Neutrophil (primary cell): ENCODE measurements around the gene CBX6.

Source experiments
- H3K27ac ChIP-seq: fragments of 200-600 bp; sonication (generic); 2 replicates; pipeline ENCODE4 v1.5.1; 2016; ENCODE audit warnings: mild to moderate bottlenecking, moderate library complexity
- H3K27me3 ChIP-seq: fragments of 200-600 bp; sonication (generic); 2 replicates; pipeline ENCODE4 v1.6.0; 2016; ENCODE audit warnings: mild to moderate bottlenecking
- H3K36me3 ChIP-seq: fragments of 200-600 bp; sonication (generic); 2 replicates; pipeline ENCODE4 v1.5.1; 2017
- H3K4me1 ChIP-seq, 2 experiments: fragments of 200-600 bp in 1 of 2; sonication (generic) in 1 of 2; 1 replicate in 1 of 2; 2 replicates in 1 of 2; pipeline versions ENCODE4 v1.5.1 to v1.6.1; 2013 to 2016; ENCODE audit warnings: low read depth in 1 of 2, low read length in 1 of 2, mild to moderate bottlenecking in 1 of 2, moderate library complexity in 1 of 2; ENCODE audit not compliant: control insufficient read depth in 1 of 2, insufficient read depth in 1 of 2
- H3K4me3 ChIP-seq, 2 experiments: fragments of 200-600 bp in 1 of 2; sonication (generic) in 1 of 2; 1 replicate in 1 of 2; 2 replicates in 1 of 2; pipeline ENCODE4 v1.5.1; 2013 to 2016; ENCODE audit warnings: low read depth in 1 of 2, low read length in 1 of 2, mild to moderate bottlenecking in 1 of 2, moderate library complexity in 1 of 2
- H3K9me3 ChIP-seq: fragments of 200-600 bp; sonication (generic); 2 replicates; pipeline ENCODE4 v1.5.1; 2016
- CTCF ChIP-seq: fragments of 200-600 bp; sonication (generic); IDR thresholded peaks from 2 replicates; pipeline ENCODE4 v1.5.1; 2016; ENCODE audit warnings: antibody characterized with exemption

CBX6 gene

DNA sequence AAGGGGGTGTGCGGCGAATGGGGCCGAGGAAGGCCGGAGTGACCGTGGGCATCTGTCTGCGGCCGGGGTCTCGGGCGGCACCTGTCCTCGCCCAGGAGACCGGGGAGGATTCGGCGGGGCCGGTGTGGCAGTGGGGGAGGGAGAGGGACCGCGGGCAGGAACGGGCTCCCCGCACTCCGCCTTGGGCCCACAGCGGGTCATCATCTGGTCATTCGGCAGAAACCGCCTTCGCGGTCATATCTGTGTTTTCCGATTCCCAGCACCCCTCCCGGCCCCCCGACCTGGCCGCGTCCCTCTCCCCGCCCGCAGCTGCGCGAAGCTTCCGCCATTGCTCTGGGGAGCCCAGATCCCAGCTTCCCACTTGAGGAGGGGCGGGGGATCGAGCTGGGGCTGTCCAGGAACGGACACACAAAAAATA lies 824 bp upstream of the CBX6 start:
- Histone ChIP-seq H3K27ac (peak overlapping the region; percentile 86), H3K9me3 (no peaks in the 10 kb centered on the region), H3K4me3 (peak overlapping the region; percentile 90 to 95), H3K27me3 (peaks cover 40% of the 10 kb centered on the region), H3K36me3 (peaks cover 15% of the 10 kb centered on the region), H3K4me1 (peaks cover 29 to 39% of the 10 kb centered on the region in 2 experiments)
- TF ChIP-seq CTCF, result no peak

DNA sequence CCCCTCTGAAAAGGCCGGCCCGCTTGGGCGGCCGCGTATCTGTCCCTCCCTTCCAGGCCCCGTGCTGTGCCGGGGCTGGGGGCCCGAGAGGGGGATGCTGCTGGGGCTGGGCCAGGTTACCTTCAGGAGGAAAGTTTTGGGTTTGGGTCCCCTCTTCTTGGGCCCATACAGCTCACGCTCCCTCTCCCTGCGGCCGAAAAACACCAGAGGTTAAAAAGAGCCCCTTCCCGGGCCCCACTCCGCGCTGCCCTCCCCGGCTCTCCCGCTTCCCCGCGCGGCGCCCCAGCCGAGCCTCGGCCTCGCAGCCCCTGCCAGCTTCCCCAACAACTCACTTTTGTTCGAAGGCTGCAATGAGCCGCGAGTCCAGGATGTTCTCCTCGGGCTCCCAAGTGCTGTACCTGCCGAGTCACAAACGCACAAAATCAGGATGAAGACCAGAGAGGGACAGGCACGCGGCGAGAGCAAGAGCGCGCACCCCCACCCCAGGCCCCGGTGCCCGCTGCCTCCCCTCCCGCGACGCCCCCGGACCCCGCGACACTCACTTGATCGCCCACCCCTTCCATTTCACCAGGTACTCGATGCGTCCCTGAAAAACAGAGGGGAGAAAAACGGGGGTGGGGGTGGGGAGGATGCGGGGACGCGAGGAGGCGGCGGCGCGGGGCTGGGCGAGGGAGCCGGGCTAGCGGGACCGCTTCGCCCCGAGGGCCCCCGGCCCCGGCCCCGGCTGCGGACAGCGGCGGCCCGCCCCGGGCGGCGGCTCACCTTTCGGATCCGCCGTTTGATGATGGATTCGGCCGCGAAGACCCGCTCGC lies 450 bp downstream of the CBX6 start:
- Histone ChIP-seq H3K27me3 (peaks cover 40% of the 10 kb centered on the region), H3K4me3 (peak overlapping the region; percentile 90 to 95), H3K27ac (peak overlapping the region; percentile 86), H3K9me3 (no peaks in the 10 kb centered on the region), H3K36me3 (peaks cover 28% of the 10 kb centered on the region), H3K4me1 (peaks cover 29 to 39% of the 10 kb centered on the region in 2 experiments)
- no peak for TF ChIP-seq CTCF

DNA sequence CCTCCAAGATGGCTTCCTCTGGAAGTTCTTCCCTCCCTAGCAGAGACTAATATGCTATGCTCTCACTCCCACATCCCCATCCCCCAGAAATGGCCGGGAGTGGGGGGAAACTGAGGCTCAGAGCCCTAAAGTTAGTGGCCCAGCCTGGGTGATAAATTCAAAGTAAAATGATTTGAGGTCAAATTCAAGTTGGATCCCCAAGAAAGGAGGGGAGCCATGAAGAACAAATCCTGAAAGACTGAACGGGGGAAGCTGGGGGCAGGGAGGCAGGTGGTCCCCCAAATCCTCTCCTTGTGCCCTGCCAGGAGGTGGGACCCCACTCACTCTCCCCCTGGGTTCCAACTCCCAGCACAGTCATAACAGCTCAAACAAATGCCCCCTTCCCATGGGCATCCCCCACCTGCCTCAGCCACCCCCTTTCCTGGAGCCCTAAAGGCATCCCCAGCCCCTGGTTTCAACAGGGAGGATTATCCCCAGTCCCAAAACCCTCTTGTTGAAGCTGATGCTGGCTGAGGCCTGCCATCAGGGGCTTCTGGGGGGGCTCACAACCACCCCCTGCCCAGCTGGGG lies 1.1 kb downstream of the CBX6 start:
- peaks cover 34% of the 10 kb centered on the region for H3K27me3 ChIP-seq
- H3K36me3 ChIP-seq, result peaks cover 35% of the 10 kb centered on the region
- peaks cover 29 to 39% of the 10 kb centered on the region in 2 experiments for H3K4me1 ChIP-seq
- no peak for TF ChIP-seq CTCF
- H3K9me3 ChIP-seq, result no peaks in the 10 kb centered on the region
- H3K27ac ChIP-seq, result peak overlapping the region; percentile 86
- peak overlapping the region; percentile 90 to 95 for H3K4me3 ChIP-seq

- peak overlapping the region; percentile 90 to 95 for H3K4me3 ChIP-seq
- H3K36me3 ChIP-seq, result peaks cover 40% of the 10 kb centered on the region
- peaks cover 30% of the 10 kb centered on the region for H3K27me3 ChIP-seq
- H3K9me3 ChIP-seq, result no peaks in the 10 kb centered on the region
- peaks cover 29 to 39% of the 10 kb centered on the region in 2 experiments for H3K4me1 ChIP-seq
- TF ChIP-seq CTCF, result peak; percentile 76
- peak overlapping the region; percentile 86 for H3K27ac ChIP-seq
These were observed 1.7 kb downstream of the CBX6 start for GRCh38 chr22:38870312-38870741.

- Histone ChIP-seq H3K27me3 (peaks cover 25% of the 10 kb centered on the region), H3K4me1 (peaks cover 29 to 39% of the 10 kb centered on the region in 2 experiments), H3K4me3 (no peak overlapping the region)
These were observed 2.4 kb downstream of the CBX6 start for GRCh38 chr22:38869663-38870062.

More at GRCh38 chr22:38869663-38870062, 2.4 kb downstream of the CBX6 start:
- no peak for TF ChIP-seq CTCF
- Histone ChIP-seq H3K27ac (peak overlapping the region; percentile 86), H3K9me3 (no peaks in the 10 kb centered on the region), H3K36me3 (peaks cover 47% of the 10 kb centered on the region)
